Pulmonary artery endothelial cell (primary cell): ENCODE data around the gene ACAA1. TPM values are rescaled to one million over a fixed set of nuclear protein-coding genes. Genes with fewer than 3 reads are reported as not detected.

Experiments used
- DNase-seq: peaks from one replicate; pipeline ENCODE4 v3.0.0-alpha.2; 2011; ENCODE audit warnings: low read depth, low spot score
- total RNA-seq: library from RNA; depleted of rRNA; stranded (reverse); fragments of >200 nt; gene quantifications from 2 replicates; pipeline ENCODE4 v1.2.3, GENCODE V29; 2014

Gene ACAA1
- total RNA-seq, 1 donor from 2014 or later: 52.7 TPM

GRCh38 chr3:38154033-38154494 lies 17.1 kb upstream of the ACAA1 start:
- no peak for DNase-seq

- no peak for DNase-seq
These were observed 16.3 kb upstream of the ACAA1 start for GRCh38 chr3:38153221-38153620.

GRCh38 chr3:38152609-38153008 lies 15.7 kb upstream of the ACAA1 start:
- DNase-seq: no peak

- DNase-seq: no peak
These were observed 14.8 kb upstream of the ACAA1 start for GRCh38 chr3:38151667-38152265.

GRCh38 chr3:38150780-38151528 lies 14.0 kb upstream of the ACAA1 start:
- DNase-seq: no peak

GRCh38 chr3:38149708-38150107 lies 12.8 kb upstream of the ACAA1 start:
- no peak for DNase-seq

- DNase-seq: no peak
These were observed 11.5 kb upstream of the ACAA1 start for GRCh38 chr3:38148311-38148882.

- DNase-seq: no peak
These were observed 10.5 kb upstream of the ACAA1 start for GRCh38 chr3:38147421-38147820.

GRCh38 chr3:38146504-38146903 lies 9.6 kb upstream of the ACAA1 start:
- no peak for DNase-seq

- no peak for DNase-seq
These were observed 6.6 kb upstream of the ACAA1 start for GRCh38 chr3:38143511-38143910.

- no peak for DNase-seq
These were observed 6.0 kb upstream of the ACAA1 start for GRCh38 chr3:38142959-38143358.

GRCh38 chr3:38141952-38142273 lies 5.0 kb upstream of the ACAA1 start:
- no peak for DNase-seq

- DNase-seq: no peak
These were observed 4.4 kb upstream of the ACAA1 start for GRCh38 chr3:38141173-38141951.

- DNase-seq: no peak
These were observed 3.6 kb upstream of the ACAA1 start for GRCh38 chr3:38140326-38141172.

- no peak for DNase-seq
These were observed 2.7 kb upstream of the ACAA1 start for GRCh38 chr3:38139652-38140051.

- DNase-seq: no peak
These were observed 2.3 kb upstream of the ACAA1 start for GRCh38 chr3:38139191-38139590.

GRCh38 chr3:38138349-38139190 lies 1.6 kb upstream of the ACAA1 start, which contains the start of gene MYD88:
Gene MYD88 (plus strand): TSS chr3:38138661. CDS start chr3:38138701, 40 bp downstream.
- no peak for DNase-seq

GRCh38 chr3:38137615-38138348 lies 855 bp upstream of the ACAA1 start:
- no peak for DNase-seq

- DNase-seq: no peak
These were observed 542 bp downstream of the ACAA1 start for GRCh38 chr3:38136393-38136776.
